Common myeloid progenitor, CD34-positive (primary cell): Measurements from ENCODE around the gene ZNF75A.

Experiments used
- CTCF ChIA-PET: fragments of 350-600 bp; sonication (Branson Sonifier 250); formaldehyde crosslinking; loops from one replicate; lab custom pipeline; 2021; ENCODE audit warnings: antibody characterized with exemption; lab: Charles Lee
- POLR2A ChIA-PET: fragments of 350-600 bp; sonication (Branson Sonifier 250); formaldehyde crosslinking; loops from one replicate; lab custom pipeline; 2021; ENCODE audit warnings: antibody characterized with exemption; lab: Charles Lee
- DNase-seq, 3 donors: peaks; one replicate each; pipeline versions ENCODE4 v3.0.0 to v3.0.0-alpha.2; 2013
- H3K27ac ChIP-seq, 2 experiments: 1 replicate in 1 of 2; 2 replicates in 1 of 2; pipeline ENCODE4 v1.7.0; 2013; ENCODE audit warnings: inconsistent platforms in 2 of 2, low read length in 2 of 2, mild to moderate bottlenecking in 2 of 2, low read depth in 1 of 2, moderate library complexity in 1 of 2; ENCODE audit not compliant: severe bottlenecking in 2 of 2, insufficient read depth in 1 of 2, poor library complexity in 1 of 2
- H3K27me3 ChIP-seq, 5 experiments: replicated peaks in 2 of 5; 1 replicate in 3 of 5; 2 replicates in 2 of 5; pipeline versions ENCODE4 v1.6.1 to v1.7.0; 2013; ENCODE audit warnings: low read length in 4 of 5, mild to moderate bottlenecking in 2 of 5, moderate library complexity in 2 of 5, inconsistent platforms in 1 of 5; ENCODE audit not compliant: insufficient read depth in 5 of 5, control insufficient read depth in 4 of 5
- H3K36me3 ChIP-seq, 4 experiments: 1 replicate in 2 of 4; 2 replicates in 2 of 4; pipeline versions ENCODE4 v1.6.1 to v1.7.0; 2013; ENCODE audit warnings: low read length in 3 of 4, control low read depth in 1 of 4, mild to moderate bottlenecking in 1 of 4; ENCODE audit not compliant: control insufficient read depth in 4 of 4, insufficient read depth in 4 of 4
- H3K4me1 ChIP-seq, 4 experiments: 1 replicate in 3 of 4; 2 replicates in 1 of 4; pipeline versions ENCODE4 v1.6.1 to v1.7.1; 2013; ENCODE audit warnings: low read length in 3 of 4, mild to moderate bottlenecking in 3 of 4, control low read depth in 1 of 4, inconsistent platforms in 1 of 4, moderate library complexity in 1 of 4; ENCODE audit not compliant: control insufficient read depth in 4 of 4, insufficient read depth in 4 of 4; ENCODE audit errors: control extremely low read depth in 1 of 4
- H3K4me3 ChIP-seq, 7 experiments: 1 replicate in 4 of 7; 2 replicates in 3 of 7; pipeline versions ENCODE4 v1.5.1 to v1.7.0; 2013; ENCODE audit warnings: mild to moderate bottlenecking in 7 of 7, low read length in 6 of 7, moderate library complexity in 6 of 7, inconsistent platforms in 2 of 7, low read depth in 2 of 7, control low read depth in 1 of 7; ENCODE audit not compliant: insufficient read depth in 4 of 7, control insufficient read depth in 1 of 7; ENCODE audit errors: extremely low read depth in 1 of 7
- H3K9me3 ChIP-seq, 5 experiments: 1 replicate in 4 of 5; 2 replicates in 1 of 5; pipeline versions ENCODE4 v1.6.1 to v1.7.1; 2013; ENCODE audit warnings: low read length in 4 of 5, mild to moderate bottlenecking in 2 of 5, inconsistent platforms in 1 of 5, low read depth in 1 of 5, moderate library complexity in 1 of 5; ENCODE audit not compliant: control insufficient read depth in 4 of 5, insufficient read depth in 2 of 5; ENCODE audit errors: control extremely low read depth in 1 of 5
- WGBS: methylation state at CpG from one replicate; pipeline ENCODE4 v1.1.5; 2013; ENCODE audit not compliant: insufficient coverage; 5-methylcytosine and 5-hydroxymethylcytosine counted together

The ZNF75A gene

DNA sequence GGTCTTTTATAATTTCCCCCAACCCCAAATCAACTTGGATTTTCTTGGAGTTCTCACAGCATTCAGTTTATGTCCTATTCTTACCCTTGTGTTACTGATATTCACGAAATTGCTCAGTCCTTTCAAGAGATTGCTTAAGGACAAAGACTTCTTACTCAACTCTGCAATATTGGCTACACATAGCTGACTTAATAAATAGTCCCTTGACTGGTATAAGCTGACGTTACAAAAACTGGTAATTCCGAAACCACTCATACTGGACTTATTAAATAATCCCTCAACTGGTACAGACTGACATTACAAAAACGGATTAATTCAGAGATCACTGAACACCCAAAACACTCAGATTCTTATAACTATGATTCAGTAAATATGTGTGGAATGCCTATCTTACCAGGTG is 927 bp upstream of the ZNF75A start:
- peaks cover 2 to 14% (median 10%) of the 10 kb centered on the region in 4 experiments for H3K4me1 ChIP-seq
- peak overlapping the region in 1 of 2 experiments; percentile 86 for H3K27ac ChIP-seq
- WGBS = 88% methylated on average over 3 of the region's 4 CpGs
- peaks cover 17 to 54% (median 32%) of the 10 kb centered on the region in 4 experiments for H3K36me3 ChIP-seq
- no peaks in the 10 kb centered on the region for H3K27me3 ChIP-seq
- ChIA-PET CTCF (interaction anchor here (1.2 kb wide), 2 partner anchors 26 to 48 kb away, joined by 3 read pairs; no protein-coding TSS in a partner anchor), POLR2A (interaction anchor here (1.4 kb wide), 1 partner anchor 22 kb away, joined by 5 read pairs; no protein-coding TSS in a partner anchor)
- peaks cover 12 to 71% (median 58%) of the 10 kb centered on the region in 5 experiments for H3K9me3 ChIP-seq
- peak overlapping the region in 4 of 7 experiments; percentile 78 to 83 (median 82) for H3K4me3 ChIP-seq
- DNase-seq = no peak

DNA sequence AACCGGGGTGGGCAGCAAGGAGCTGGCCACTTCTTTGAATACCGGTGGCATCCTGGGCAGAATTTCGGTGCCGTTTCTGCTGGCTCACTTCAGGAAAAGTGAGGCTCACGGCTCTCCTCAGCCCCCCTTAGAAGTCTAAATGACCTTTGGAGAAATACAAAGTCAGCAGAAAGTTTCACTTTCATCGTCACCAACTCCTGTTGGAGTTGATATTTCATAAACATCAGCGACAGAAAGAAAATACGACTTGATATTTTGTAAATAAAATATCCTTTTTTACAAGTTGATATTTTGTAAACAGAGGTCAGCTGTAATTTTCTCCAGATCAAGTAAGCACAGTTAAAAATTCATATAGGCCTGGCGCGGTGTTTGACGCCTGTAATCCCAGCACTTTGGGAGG is 781 bp downstream of the ZNF75A start:
- Histone ChIP-seq H3K9me3 (peaks cover 9 to 71% (median 56%) of the 10 kb centered on the region in 5 experiments), H3K36me3 (peaks cover 11 to 50% (median 27%) of the 10 kb centered on the region in 4 experiments), H3K4me1 (peaks cover 2 to 14% (median 10%) of the 10 kb centered on the region in 4 experiments), H3K4me3 (peak overlapping the region; percentile 70 to 83 (median 81)), H3K27ac (peak overlapping the region in 1 of 2 experiments; percentile 86), H3K27me3 (no peaks in the 10 kb centered on the region)
- WGBS = 57% methylated on average over 8 of the region's 11 CpGs
- DNase-seq = no peak
- ChIA-PET CTCF (no interaction called here), POLR2A (interaction anchor here (0.8 to 1.7 kb wide), 3 partner anchors 23 to 173 kb away, joined by 4 to 5 read pairs (median 4); no protein-coding TSS in a partner anchor)

DNA sequence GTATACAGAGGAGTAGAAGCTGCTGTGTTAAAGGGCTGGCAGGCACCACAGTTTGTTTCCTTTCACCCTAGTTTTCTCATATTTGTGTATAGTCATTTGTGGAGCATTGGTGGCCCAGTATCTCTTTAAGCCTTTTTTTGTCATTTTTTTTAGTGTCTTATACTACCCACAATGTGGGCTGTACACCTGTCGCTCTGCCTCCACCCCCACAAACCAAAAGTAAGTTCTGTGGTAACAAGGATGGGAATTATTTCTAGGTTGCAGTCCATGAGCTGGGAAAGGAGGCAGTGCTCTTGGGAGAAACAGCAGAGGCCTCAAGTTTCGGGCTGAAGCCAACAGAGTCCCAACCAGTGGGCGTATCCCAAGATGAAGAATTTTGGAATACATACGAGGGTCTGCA is 6.2 kb downstream of the ZNF75A start:
- no peaks in the 10 kb centered on the region for H3K27me3 ChIP-seq
- DNase-seq = no peak
- no peak overlapping the region for H3K4me3 ChIP-seq
- ChIA-PET CTCF (interaction anchor here (0.7 to 1.2 kb wide), 2 partner anchors 11 to 22 kb away, joined by 3 read pairs; no protein-coding TSS in a partner anchor), POLR2A (no interaction called here)
- H3K9me3 ChIP-seq = peaks cover 3 to 96% (median 80%) of the 10 kb centered on the region in 5 experiments
- no peaks in the 10 kb centered on the region for H3K4me1 ChIP-seq
- 100% methylated on average over 3 of the region's 4 CpGs for WGBS
- peaks cover 33 to 88% (median 63%) of the 10 kb centered on the region in 4 experiments for H3K36me3 ChIP-seq
- no peak overlapping the region for H3K27ac ChIP-seq

DNA sequence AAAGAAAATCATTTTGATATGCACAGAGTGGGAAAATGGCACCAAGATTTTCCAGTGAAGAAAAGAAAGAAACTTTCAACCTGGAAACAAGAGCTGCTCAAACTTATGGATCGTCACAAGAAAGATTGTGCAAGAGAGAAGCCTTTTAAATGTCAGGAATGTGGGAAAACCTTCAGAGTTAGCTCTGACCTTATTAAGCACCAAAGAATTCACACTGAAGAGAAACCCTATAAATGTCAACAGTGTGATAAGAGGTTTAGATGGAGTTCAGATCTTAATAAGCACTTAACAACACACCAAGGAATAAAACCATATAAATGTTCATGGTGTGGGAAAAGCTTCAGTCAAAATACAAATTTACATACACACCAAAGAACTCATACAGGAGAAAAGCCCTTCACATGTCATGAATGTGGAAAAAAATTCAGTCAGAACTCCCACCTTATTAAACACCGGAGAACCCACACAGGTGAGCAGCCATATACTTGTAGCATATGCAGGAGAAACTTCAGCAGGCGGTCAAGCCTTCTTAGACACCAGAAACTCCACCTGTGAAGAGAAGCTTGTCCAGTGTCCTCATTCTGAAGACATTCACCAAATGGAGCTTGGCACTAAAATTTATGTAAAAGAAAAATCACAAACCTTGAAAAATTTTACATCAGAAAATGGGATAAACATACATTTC is 12.2 kb downstream of the ZNF75A start:
- Histone ChIP-seq H3K36me3 (peaks cover 34 to 58% (median 50%) of the 10 kb centered on the region in 4 experiments), H3K27me3 (no peaks in the 10 kb centered on the region)
- POLR2A ChIA-PET = no interaction called here

DNA sequence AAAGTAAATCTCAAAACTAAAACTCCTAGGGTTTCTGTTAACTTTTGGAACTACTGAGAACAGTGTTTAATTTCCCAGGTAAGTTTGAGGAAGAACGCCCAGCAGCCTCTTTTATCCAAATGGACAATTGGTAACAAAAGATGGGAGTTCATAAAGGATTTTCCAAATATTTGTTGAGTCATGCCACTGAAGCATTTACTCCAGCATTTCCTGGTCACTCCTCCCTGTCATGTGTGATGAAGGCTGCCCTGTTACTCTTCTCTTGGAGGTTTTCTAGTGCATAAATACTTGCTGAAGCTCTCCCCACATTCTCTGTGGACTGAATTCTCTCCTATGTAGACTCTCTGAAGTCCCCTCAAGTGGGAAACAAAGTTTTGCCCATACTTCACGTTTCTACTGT is 16.5 kb downstream of the ZNF75A start:
- Histone ChIP-seq H3K36me3 (peaks cover 13 to 16% (median 15%) of the 10 kb centered on the region in 4 experiments), H3K27me3 (no peaks in the 10 kb centered on the region), H3K9me3 (peaks cover 16 to 74% (median 55%) of the 10 kb centered on the region in 5 experiments), H3K27ac (no peak overlapping the region), H3K4me1 (no peaks in the 10 kb centered on the region), H3K4me3 (no peak overlapping the region)
- ChIA-PET POLR2A (no interaction called here), CTCF (interaction anchor here (0.8 to 1.2 kb wide), 2 partner anchors 9 to 10 kb away, joined by 3 read pairs; no protein-coding TSS in a partner anchor)
- 33% methylated on average over 1 of the region's 2 CpGs for WGBS
- no peak for DNase-seq

More for the DNA sequence above, 12.2 kb downstream of the ZNF75A start:
- WGBS = 100% methylated on average over 2 of the region's 3 CpGs
- CTCF ChIA-PET = interaction anchor here (0.9 kb wide), 1 partner anchor 10 kb away, joined by 3 read pairs; no protein-coding TSS in a partner anchor
- peaks cover 16 to 94% (median 77%) of the 10 kb centered on the region in 5 experiments for H3K9me3 ChIP-seq
- H3K27ac ChIP-seq = no peak overlapping the region
- peak in 2 of 3 donors; percentile 36 to 44 for DNase-seq
- no peaks in the 10 kb centered on the region for H3K4me1 ChIP-seq
- H3K4me3 ChIP-seq = no peak overlapping the region

DNA sequence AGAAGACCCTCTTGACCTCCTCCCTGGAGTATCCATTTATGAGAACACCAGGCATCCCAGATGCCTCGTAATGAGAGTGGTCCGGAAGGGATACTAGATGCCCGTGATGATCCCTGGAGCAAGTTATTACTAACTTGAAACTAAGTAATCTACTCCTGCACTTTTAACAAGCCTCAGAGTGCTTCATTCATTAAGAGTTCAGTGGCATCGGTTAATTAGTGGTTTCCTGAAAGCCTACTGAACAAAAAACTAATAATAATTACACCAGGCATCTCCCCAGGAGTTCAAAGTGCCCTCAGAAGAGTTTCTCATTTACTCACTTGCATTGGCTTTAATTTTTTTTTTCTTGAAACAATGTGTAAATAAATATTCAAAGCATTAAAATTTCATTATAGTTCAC is 22.2 kb downstream of the ZNF75A start:
- Histone ChIP-seq H3K36me3 (no peaks in the 10 kb centered on the region), H3K9me3 (peaks cover 0 to 33% (median 14%) of the 10 kb centered on the region in 5 experiments), H3K27me3 (no peaks in the 10 kb centered on the region), H3K27ac (no peak overlapping the region), H3K4me1 (no peaks in the 10 kb centered on the region), H3K4me3 (no peak overlapping the region)
- WGBS = 87% methylated on average over 4 of the region's 4 CpGs
- CTCF ChIA-PET = no interaction called here
- POLR2A ChIA-PET = no interaction called here
- no peak for DNase-seq

DNA sequence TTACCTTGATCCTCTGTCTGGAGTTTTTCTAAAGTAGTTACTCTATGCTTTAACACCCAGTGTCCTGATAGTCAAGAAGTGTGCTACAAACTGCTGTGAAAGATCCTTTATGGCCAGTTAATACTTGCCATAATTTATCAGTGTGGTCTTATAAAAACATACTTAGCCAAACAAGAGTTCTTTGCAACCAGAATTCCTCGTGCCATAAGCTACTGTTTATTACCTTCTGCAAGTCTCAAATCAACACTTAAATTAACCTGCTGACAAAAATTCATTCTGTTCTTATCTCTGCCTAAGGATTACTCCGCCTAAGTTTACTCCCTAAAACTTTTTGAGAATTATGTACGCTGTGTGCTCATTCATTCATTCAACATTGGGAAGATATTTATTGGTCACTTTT is 22.8 kb downstream of the ZNF75A start:
- H3K4me1 ChIP-seq = no peaks in the 10 kb centered on the region
- no peaks in the 10 kb centered on the region for H3K36me3 ChIP-seq
- H3K27ac ChIP-seq = no peak overlapping the region
- no peak for DNase-seq
- CTCF ChIA-PET = no interaction called here
- no peak overlapping the region for H3K4me3 ChIP-seq
- peaks cover 0 to 30% (median 14%) of the 10 kb centered on the region in 5 experiments for H3K9me3 ChIP-seq
- no peaks in the 10 kb centered on the region for H3K27me3 ChIP-seq
- POLR2A ChIA-PET = interaction anchor here (0.6 kb wide), 1 partner anchor 55 kb away, joined by 4 read pairs; no protein-coding TSS in a partner anchor
- 67% methylated on average over 1 of the region's 3 CpGs for WGBS
